UCSD-AML1 (cell line): ENCODE results near the gene PIGH.
"Not testable (repeated sequence)": the region's sequence is repeated elsewhere in the genome, so short reads cannot be mapped to it uniquely, and the experiment has no call there.

Experiments used
- DNase-seq: peaks from one replicate; lab custom pipeline; 2025; ENCODE audit not compliant: unreplicated experiment; lab: John Stamatoyannopoulos, UW

Gene PIGH

DNA sequence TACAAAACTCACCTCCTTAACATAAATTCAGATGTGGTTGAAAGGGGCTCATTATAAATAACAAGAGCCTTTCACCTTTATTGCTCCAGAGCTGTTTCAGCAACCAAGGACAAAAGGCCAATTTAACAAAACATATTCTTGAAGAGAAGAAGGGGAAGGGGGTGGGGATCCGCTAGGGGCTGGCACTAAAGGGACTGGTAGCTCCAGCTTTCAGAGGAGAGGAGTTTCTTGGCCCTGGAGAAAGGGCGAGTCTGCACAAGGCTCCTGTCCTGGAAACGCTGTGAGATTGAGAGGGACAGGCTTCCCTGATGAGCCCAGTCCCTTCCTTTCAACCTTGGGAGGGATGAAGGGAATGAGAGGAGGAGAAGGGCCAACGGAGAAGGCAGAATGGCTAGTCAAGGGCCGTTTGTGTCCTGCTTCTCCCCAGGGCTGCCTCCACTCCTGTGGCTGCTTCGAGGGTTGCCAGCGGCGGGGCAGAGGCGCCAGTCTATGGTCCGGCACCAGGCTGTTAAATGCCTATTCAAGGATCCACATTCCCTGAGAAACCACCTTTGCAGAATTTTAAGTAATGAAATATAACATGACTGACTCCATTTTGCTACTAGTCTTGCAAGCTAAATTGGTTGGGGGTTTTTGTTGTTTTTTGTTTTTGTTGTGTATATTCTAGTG is 9.7 kb upstream of the PIGH start:
- DNase-seq = no peak

DNA sequence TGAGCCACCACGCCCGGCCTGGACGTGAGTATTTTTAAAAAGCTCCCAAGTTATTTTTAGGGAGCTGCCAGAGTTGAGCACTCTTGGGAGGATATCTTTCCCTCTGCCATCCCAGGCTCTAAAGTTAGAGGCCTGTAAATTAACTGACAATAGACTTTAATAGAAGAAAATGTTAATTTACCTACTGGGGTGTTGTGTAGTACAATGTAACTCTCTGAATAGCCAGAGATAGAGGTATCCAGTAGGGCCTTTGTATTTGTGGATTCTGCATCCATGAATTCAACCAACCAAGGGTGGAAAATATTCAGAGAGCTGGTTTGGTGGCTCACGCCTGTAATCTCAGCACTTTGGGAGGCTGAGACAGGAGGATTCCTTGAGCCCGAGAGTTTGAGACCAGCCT is 7.6 kb upstream of the PIGH start:
- no peak for DNase-seq

DNA sequence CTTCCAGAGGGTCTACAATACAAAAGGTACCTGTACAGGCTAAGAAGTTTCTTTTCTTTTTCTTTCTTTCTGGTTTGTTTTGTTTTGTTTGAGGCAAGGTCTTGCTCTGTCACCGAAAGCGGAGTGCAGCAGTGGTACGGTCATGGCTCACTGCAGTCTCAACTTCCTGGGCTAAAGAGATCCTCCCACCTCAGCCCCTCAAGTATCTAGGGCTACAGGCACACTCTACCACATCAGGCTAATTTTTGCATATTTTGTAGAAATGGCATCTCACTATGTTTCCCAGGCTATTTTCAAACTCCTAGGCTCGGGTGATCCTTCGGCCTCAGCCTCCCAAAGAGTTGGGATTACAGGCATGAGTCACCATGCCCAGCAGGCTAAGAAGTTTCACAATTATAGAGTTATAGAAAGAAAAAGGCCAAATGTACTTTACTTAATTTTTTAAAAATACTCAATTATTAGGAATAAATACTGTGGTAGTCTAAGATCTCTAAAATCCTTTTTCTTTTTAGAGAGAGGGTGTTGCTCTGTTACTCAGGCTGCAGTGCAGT is 3.0 kb upstream of the PIGH start:
- DNase-seq = no peak

DNA sequence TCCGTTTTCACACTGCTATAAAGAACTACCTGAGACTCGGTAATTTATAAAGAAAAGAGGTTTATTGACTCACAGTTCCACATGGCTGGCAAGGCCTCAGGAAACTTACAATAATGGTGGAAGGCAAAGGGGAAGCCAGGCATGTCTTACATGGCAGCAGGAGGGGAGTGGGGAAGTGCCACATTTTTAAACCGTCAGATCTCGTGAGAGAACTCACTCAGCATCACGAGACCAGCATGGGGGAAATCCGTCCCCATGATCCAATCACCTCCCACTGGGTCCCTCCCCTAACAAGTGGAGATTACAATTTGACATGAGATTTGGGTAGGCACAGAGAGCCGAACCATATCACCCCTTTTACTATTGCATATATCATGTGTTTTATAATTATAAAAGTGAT is 2.0 kb upstream of the PIGH start:
- DNase-seq = no peak

DNA sequence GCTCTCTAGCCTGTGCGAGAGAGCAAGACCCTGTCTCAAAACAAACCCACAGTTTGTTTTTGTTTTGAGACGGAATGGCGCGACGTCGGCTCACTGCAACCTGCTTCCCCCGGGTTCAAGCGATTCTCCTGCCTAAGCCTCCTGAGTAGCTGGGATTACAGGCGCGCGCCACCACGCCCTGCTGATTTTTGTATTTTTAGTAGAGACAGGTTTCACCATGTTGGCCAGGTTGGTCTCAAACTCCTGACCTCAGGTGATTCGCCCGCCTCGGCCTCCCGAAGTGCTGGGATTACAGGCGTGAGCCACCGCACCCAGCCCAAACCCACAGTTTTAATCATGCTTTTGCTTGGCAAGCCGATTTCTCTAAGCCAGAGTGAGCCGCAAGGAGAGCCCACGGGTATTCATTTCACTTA is 500 bp upstream of the PIGH start:
- not testable (repeated sequence) for DNase-seq

DNA sequence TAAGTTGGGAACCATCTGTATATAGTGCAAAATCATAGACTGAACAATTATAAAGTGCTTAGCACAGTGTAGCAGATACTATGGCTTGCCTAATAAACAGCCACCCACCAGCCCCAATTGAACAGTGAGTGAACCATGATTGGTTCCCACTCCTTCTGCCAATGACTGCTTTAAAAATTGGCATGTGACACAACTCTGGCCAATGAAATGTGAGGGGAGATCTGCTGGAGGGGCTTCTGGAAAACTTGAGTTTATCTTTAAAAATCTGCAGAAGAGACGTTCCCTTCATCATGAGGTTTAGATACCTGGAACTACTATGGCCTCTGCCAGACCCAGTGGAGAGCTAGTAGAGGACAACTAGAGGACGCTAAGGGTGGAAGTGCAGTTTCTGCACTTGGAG is 4.7 kb downstream of the PIGH start:
- DNase-seq = no peak

DNA sequence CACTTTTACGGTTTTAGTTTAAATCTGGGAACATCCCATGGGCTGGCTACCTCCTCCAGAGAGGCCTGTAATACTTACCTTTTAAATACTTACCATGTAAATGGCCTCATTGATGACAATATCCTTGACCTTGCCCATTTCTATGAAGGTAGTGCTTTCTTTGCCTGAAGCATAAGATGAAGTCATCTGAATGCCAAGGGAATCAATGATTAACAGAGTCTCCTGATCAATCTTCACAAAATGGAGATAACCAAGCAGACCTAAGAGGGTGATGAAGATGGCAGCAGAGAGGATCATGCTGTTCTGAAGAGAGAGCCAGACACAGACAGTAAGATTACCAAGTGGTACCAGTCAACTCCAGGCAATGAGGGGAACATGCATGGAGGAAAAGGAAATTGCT is 6.4 kb downstream of the PIGH start:
- DNase-seq = not testable (repeated sequence)

DNA sequence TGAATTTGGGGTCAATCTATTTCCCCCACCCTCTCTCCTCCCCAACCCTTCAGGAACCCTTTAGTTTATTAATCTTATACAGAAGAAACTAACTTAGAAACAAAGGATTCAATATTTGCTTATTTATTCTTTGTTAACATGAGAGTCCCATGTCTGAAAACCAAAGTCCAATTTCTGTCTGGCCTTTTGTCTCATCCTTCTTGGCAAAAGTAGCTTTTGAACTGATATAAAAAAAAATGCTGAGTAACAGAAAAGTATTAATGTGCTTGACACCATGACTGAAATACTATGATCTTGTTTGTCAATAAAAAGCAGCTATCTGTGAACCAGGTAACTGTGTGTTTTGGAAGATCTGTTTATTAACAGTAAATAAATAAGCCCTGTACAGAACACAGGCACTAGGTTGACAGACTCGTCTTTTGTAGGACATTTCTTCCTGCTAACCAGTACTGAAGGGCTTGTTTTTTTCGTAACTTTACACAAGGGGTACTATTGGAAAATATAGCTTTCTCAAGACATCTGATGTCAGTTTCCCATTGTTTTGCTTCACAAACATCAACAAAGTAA is 10.8 kb downstream of the PIGH start:
- DNase-seq = no peak

DNA sequence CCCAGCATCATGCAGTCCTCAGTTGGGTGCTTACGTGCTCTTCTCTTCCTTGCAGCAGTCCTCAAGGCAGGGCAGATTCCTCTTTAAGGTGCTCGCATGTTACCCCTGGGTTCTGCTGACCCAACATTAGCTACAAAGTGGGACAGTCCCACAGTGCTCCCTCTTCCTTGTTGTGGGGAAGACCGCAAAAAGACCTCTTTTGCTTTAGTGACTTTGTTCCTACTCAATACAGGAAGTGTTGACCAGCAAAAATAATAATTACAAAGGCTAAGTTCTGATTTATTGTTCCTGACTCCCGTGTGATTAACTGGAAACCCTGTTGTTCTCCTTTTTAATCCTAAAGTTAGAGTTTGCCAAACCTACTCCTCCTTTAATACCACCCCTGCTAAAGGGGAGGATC is 13.7 kb downstream of the PIGH start:
- no peak for DNase-seq

DNA sequence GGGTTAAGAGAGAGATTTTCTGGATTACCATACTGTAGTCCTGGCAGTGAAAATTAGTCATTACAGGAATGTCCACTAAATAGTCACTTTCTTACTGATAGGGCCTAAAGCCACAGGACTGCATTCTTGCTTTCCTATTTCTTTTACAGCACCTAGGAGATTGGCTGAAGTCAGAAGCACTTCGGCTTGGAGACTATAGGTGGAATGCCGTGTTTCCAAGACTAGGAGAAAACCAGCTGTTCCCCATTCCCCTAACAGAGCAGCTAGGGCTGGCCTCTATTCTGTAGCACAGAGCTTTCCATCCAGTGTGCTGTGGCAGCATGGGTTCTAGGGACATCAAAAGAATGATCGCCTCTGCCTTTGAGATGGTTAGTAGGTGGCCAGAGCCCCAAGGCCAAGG is 15.1 kb downstream of the PIGH start:
- DNase-seq = no peak

DNA sequence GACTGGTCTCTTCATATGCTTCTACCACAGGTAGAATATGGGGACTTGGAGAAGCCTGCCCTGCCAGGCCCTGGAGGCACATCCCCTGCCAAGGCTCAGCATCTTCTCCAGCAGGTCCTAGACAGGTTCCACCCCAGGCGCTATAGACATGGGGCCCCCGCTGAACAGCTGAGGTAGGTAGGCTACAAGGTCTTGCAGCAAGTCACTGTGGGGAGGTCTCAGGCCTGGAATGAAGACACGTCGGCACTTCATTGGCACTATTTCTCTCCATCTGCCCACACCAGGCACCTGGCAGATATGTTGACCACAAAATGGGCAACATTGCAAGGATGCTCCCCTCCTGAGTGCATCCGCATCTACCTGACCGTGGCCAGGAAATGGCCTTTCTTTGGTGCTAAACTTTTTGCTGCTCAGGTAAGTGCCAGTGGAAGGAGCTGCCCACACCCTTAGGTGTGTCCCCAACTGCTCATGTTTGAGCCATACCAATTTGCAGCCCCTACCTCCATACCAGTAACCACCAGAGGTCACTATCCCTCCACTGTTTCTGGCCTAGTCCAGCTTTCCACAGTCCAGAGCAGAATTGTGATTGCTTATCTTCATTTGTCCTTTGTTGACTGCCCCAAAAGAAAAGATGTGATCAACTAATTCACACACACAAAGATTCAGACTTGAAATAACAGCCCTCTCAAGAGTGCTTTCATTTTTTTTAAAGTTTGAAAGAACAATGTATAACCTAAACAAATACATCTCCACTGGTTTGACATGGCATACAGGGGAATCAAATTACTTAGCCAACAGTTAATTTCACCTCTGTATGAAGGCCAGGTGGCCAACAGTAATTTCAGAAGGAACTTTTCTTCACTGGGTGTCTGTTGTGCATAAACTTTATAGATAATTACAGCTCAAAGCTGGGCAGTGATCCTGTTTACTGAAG is 16.1 kb downstream of the PIGH start:
- no peak for DNase-seq

DNA sequence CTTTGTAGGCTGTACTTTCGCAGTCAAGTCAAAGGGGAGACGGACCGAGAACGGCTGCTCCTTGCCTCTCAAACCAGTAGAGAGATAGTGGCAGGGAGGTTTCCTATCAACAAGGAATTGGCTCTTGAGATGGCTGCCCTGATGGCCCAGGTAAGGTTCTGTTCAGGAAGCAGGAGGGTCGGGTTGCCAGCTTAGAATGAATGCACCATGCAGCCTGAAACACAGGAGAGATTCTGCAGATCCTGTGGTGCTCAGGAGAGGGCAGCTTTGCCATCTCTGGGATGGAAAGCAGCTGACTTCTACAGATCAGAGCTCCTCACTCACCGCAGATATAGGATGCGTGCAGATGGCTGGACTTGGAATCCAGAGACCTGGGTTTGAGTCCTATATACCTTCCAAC is 18.0 kb downstream of the PIGH start:
- no peak for DNase-seq

DNA sequence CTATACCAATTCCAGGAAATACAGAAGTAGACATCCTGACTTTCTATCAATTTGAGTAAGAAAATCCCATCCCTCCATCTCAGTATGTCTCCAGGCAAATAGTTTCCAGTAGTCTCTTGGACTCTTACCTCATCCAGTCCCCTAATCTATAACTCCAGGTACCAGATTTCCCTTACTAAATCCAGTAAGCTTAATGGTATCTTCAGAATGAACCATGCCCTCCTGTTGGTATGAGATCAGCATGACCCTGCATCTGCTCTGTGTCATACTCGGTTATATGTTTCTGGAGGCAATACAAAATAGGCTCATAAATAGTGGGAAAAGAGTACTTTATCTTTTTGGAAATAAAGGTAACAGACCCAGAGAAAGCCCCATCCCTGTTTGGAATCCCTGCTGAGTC is 18.4 kb downstream of the PIGH start:
- no peak for DNase-seq

DNA sequence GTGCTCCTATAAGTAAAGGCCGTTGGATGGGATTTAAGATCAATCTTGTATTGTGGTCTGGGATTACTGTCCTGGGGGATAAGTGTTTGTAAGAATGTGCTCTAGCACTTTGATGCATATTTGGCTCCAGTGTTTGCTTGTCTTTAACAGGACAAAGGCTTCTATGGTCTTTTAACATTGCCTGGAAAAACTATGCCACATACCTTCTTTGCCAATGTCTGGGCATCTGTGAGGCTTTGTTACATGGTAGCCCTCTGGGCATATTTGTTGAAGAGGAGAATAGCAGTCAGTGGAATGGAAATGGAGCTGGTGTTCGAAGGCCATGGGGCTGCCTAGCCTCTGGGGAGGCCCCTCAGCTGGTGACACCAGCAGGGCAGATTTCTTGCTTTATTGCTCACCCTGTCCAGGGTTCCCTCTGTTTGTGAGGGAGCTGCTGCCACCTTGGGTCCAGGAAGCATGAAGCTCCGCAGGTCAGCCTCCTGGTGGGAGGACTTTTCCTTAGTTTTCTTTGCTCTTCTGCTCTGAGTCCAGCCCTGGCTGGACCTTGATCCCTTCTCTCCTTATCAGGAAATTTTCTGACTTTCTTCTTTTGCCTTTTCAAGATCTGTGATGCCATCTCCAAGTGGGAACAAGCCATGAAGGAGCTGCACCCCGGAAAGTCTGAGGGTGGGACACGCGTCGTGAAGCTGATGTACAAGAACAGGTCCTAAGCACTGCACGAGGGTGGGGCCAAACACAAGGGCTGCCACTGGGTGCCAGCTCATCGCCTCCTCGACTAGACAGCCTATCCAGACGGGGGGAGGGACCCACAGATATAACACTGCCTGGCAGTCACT is 19.5 kb downstream of the PIGH start:
- no peak for DNase-seq

DNA sequence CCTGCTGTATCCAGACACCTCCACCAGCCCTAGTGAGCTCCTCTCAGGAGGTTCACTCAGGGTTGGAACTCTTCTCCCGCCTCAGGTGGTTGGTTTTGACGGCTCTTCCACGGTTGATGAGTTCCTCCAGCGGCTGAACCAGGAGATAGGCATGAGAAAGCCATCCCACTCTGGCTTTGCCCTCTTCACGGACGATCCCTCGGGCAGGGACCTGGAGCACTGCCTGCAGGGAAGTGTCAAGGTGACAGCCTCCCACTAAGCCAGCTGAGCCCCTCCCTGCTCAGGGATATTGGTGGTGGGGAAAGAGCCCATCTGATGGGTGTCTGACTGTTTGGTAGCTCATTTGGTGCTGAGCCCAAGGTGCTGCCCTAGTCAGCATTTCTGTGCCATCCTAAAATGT is 20.4 kb downstream of the PIGH start:
- no peak for DNase-seq

DNA sequence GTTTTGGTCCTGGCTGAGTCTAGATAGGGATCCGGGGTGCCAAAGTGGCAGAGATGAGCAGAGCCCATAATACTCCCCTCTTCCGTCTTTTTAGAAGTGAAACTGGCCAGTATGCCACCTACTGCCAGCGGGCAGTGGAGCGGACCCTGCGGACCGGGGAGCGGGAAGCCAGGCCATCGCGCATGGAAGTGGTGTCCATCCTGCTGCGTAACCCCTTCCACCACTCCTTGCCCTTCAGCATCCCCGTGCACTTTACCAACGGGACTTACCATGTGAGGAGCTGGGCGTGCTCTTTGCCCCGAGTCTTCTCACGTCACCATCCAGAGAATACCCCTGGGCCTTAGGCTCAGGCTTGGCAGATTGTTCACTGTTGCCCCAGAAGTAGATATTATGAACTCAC is 21.0 kb downstream of the PIGH start:
- DNase-seq = no peak

DNA sequence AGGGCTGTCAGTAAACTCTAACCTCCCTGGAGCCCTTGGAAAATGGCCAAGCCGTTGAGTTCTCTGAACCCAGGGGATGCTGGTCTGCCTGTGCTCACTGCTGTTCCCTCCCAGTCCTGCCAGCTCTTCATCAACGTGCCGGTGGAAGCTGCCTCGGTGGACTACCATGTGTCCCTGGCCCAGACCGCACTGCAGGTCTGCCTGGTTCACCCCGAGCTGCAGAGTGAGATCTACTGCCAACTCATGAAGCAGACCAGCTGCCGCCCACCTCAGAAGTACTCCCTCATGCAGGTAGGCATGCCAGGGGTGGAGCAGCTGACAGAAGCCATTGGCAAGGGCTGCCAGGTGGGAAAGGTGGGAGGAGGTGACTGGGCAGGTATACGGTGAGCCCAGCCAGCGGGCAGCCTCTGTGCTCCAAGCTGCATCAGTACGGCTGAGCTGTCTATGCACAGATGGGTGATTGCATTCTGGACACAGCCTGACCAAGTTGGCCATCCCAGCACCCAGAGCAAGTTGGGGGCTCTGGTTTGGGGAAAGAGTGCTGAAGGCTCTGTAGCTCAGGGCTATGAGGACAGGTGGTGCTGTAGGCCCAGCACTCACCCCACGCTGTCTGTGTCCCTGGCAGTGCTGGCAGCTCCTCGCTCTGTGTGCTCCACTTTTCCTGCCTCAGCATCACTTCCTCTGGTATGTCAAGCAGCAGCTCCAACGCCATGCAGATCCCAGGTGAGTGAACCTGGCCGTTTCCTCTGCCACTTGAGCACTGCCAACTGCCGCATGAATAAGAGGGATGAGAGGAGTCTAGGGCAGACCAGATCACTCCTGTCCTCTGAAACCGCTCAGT is 21.9 kb downstream of the PIGH start:
- DNase-seq = no peak

DNA sequence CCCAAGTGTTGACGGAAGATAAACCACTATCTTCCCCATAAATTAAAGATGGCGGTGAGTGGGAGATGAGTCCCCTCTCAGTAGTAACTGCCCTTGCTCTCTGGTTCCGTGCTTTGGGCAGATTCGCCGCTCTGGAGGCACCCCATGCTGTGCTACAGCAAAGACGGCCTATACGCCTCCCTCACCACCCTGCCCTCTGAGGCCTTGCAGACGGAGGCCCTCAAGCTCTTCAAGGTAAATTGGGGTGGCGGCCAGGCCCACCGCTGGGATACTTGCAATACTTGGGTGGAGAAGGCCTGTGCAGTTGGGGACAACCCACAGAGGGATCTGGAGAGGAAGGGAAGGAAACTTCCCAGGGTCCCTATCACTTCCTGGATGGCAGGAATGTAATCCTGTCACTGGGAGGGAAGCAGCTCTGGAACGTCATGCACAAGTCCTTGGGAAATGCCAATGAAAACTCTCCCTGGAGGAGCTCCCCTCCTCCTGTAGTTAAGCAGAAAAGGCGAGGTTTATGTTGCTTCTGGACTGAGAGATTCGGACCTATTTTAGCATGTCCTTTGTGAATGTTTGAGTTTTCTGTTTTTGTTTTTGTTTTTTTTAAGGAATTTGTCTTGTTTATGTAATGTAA is 22.8 kb downstream of the PIGH start:
- DNase-seq = no peak

DNA sequence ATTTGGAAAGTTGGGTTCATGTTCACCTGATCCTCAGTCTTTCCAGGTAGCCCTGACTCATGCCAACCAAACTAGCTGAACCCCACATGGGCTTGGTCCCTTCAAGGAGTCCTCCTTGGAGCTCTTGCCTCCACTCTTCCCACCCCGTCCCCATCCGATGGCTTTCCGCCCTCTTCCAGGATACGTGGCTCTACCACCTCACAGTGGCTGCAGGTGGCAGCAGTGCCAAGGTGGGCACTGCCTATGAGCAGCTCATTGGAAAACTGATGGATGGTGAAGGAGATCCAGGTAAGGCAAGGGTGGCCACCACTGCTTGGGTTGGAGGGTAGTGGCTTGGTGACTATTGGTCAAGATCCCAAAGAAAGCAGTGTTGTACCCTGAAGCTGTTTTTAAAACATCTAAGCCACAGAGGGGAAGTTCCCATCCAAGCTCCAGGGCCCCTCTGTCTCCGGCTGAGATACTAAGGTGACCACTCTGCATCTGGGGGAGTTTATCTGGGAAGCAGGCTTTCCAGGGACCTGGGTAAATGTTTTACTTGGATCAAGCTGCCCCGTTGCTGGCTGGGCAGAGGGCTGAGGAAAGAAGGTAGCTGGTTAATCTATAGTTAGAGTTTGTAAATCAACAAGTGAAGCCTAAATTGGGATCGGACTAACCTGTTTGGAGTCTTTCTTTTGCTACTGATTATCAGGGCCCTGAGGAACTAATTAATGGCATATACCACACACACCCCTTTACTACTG is 23.7 kb downstream of the PIGH start:
- DNase-seq = no peak
